AG09309 (cell line): Measurements from ENCODE around the gene SOD3.

Experiments
- DNase-seq: peaks from one replicate; pipeline ENCODE4 v3.0.0-alpha.2; 2010; ENCODE audit warnings: low read depth
- H3K4me3 ChIP-seq: 2 replicates; pipeline ENCODE4 v1.5.1; 2011; ENCODE audit warnings: mild to moderate bottlenecking, low read depth, low read length, moderate library complexity; ENCODE audit not compliant: control insufficient read depth
- CTCF ChIP-seq: IDR thresholded peaks from 2 replicates; pipeline ENCODE4 v1.5.1; 2011; ENCODE audit warnings: mild to moderate bottlenecking, low read depth, low read length, inconsistent platforms; ENCODE audit not compliant: insufficient read depth, control insufficient read depth; ENCODE audit errors: missing control alignments

SOD3 gene

DNA sequence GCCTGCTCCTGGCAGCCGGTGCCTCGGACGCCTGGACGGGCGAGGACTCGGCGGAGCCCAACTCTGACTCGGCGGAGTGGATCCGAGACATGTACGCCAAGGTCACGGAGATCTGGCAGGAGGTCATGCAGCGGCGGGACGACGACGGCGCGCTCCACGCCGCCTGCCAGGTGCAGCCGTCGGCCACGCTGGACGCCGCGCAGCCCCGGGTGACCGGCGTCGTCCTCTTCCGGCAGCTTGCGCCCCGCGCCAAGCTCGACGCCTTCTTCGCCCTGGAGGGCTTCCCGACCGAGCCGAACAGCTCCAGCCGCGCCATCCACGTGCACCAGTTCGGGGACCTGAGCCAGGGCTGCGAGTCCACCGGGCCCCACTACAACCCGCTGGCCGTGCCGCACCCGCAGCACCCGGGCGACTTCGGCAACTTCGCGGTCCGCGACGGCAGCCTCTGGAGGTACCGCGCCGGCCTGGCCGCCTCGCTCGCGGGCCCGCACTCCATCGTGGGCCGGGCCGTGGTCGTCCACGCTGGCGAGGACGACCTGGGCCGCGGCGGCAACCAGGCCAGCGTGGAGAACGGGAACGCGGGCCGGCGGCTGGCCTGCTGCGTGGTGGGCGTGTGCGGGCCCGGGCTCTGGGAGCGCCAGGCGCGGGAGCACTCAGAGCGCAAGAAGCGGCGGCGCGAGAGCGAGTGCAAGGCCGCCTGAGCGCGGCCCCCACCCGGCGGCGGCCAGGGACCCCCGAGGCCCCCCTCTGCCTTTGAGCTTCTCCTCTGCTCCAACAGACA lies 4.4 kb downstream of the SOD3 start:
- H3K4me3 ChIP-seq, result no peak overlapping the region
- no peak for TF ChIP-seq CTCF
- DNase-seq, result no peak

- TF ChIP-seq CTCF, result no peak
- DNase-seq, result no peak
- no peak overlapping the region; the same call in 1 of the 2 replicates for H3K4me3 ChIP-seq
Measured at GRCh38 chr4:24800325-24800895, 5.0 kb downstream of the SOD3 start.

DNA sequence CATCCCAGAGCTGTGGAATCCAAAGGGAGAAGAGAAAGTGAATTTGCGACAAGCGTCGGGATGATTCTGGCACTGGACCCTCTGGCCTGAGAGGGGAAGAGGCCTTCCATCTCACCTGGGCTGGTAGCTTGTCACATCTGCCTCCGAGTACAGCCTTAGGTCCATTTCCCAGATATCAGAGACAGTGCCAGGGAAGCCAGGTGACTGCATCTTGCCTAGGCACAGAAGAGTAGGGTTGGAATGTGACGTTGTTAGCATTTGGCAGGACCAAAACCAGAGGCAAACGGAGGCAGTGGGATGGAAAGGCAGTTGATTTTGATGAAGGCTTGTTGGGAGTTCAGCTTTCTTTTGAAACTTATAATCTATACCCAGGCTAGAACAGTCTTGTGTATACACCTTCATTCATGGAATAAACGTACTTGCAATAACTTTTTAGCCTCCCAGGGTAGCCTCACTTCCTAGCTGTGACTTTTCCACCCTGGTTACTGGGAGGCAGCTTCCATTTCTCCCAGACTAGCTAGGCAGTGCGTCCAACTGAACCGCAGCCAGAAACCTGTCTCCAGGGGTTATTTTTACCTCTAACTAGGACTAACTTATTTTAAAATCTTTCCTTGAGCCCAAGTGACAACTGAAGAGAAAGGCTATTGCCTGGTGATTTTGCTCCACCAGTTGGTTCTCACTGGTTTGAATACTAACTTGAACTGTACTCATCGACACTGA lies 5.9 kb downstream of the SOD3 start:
- TF ChIP-seq CTCF, result no peak
- no peak overlapping the region for H3K4me3 ChIP-seq
- no peak for DNase-seq

DNA sequence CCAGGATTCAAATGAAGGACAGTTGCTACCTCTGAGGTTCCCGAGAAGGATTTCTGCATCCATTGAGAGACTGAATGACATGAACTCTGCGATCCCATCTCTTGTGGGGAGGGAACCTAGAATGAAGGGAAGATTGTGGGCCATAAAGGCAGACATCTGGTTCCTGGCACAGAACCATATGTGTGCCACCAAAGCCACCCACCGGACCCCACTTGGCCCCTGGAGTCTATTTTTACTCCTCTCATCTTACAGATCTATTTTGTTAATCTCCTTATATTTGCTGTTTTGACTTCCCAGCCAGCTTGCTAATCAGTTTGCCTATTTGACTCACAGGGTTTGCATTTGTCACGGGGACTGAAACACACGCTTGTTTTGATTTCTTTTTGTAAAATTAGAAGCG lies 7.3 kb downstream of the SOD3 start:
- TF ChIP-seq CTCF, result no peak
- no peak overlapping the region for H3K4me3 ChIP-seq
- no peak for DNase-seq

GRCh38 chr4:24805067-24805466 lies 9.7 kb downstream of the SOD3 start:
- TF ChIP-seq CTCF, result no peak
- no peak for DNase-seq
- H3K4me3 ChIP-seq, result no peak overlapping the region

DNA sequence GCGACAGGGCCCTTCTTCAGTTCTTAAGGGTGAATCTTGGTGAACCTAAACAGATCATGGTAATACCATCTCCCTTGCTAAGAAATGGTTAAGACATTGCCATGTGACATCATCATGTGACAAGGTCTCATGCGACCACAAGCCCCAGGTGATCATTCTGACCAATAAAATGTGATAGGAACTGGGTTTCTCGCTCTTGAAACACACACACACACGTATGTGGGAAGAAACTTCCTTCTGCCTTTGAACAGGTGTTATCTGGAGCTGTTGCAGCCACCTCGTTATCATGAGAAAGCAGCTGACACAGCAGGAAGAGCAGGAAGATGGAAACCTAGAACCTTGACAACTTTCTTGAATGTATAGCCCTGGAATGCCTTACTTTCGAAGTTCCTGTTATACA lies 10.2 kb downstream of the SOD3 start:
- no peak for DNase-seq
- H3K4me3 ChIP-seq, result no peak overlapping the region
- TF ChIP-seq CTCF, result no peak
